Heart left ventricle (tissue), 16 donors: ENCODE measurements around the gene SNX25. TPM values are rescaled to one million over a fixed set of nuclear protein-coding genes. Genes with fewer than 3 reads are reported as not detected.
A peak's percentile ranks its signal among the peaks of the same experiment; 100 is the strongest.
"Not testable (repeated sequence)": the region's sequence is repeated elsewhere in the genome, so short reads cannot be mapped to it uniquely, and the experiment has no call there.

Experiments
- ATAC-seq, 4 donors: fragments of 200-7000 bp; cut with Tn5 transposase; one replicate each; pipeline ENCODE4 v1.9.1; 2020 to 2022; ENCODE audit warnings: moderate library complexity in 4 of 4, mild to moderate bottlenecking in 3 of 4, moderate number of reproducible peaks in 1 of 4
- DNase-seq, 5 donors: peaks; one replicate each; pipeline ENCODE4 v3.0.0-alpha.2; 2020
- H3K27ac ChIP-seq, 12 donors: fragments of 200-600 bp; sonication (generic) in 4 of 12; one replicate each; pipeline versions ENCODE4 v1.5.0 to v1.8.0; 2016 to 2022; ENCODE audit warnings: mild to moderate bottlenecking in 2 of 12
- H3K27me3 ChIP-seq, 9 donors: fragments of 200-600 bp; sonication (generic) in 2 of 9; one replicate each; pipeline versions ENCODE4 v1.5.1 to v1.8.0; 2016 to 2022; ENCODE audit warnings: mild to moderate bottlenecking in 3 of 9
- H3K36me3 ChIP-seq, 9 donors: fragments of 200-600 bp; sonication (generic) in 2 of 9; one replicate each; pipeline versions ENCODE4 v1.5.0 to v1.8.0; 2018 to 2022; ENCODE audit warnings: mild to moderate bottlenecking in 2 of 9
- H3K4me1 ChIP-seq, 12 donors: fragments of 200-600 bp; sonication (generic) in 4 of 12; one replicate each; pipeline versions ENCODE4 v1.5.0 to v1.8.0; 2016 to 2022; ENCODE audit warnings: mild to moderate bottlenecking in 3 of 12
- H3K4me3 ChIP-seq, 12 donors: fragments of 200-600 bp; sonication (generic) in 4 of 12; one replicate each; pipeline versions ENCODE4 v1.5.0 to v1.8.0; 2017 to 2022; ENCODE audit warnings: mild to moderate bottlenecking in 9 of 12, moderate library complexity in 4 of 12
- H3K9me3 ChIP-seq, 12 donors: fragments of 200-600 bp; sonication (generic) in 4 of 12; one replicate each; pipeline versions ENCODE4 v1.5.0 to v1.8.0; 2016 to 2022; ENCODE audit warnings: mild to moderate bottlenecking in 1 of 12
- POLR2A ChIP-seq, 2 donors: fragments of 450-650 bp; IDR thresholded peaks; one replicate each; pipeline ENCODE4 v1.6.1; 2017; ENCODE audit warnings: antibody characterized with exemption in 2 of 2, mild to moderate bottlenecking in 2 of 2, moderate library complexity in 2 of 2
- WGBS, 4 donors: extraction: QIAGEN DNeasy Blood & Tissue Kit in 2 of 4; methylation state at CpG; one replicate each; pipeline versions ENCODE4 v1.1.5 to v1.1.7; 2013 to 2018; 5-methylcytosine and 5-hydroxymethylcytosine counted together
- intact Hi-C, 10 donors: fragments of 100-400 bp; cut with DNase I; formaldehyde crosslinking; loops; one replicate each; pipeline versions ENCODE4 v1.11.1 to v1.14.2; 2022
- polyA plus RNA-seq, 2 donors: library from polyadenylated mRNA; stranded (reverse); fragments of 200-250 nt; gene quantifications; one replicate each; pipeline ENCODE4 v1.2.3, GENCODE V29; 2013
- total RNA-seq, 9 donors: library from RNA; depleted of rRNA in 2 of 9; stranded (reverse); fragments of >200 nt in 2 of 9; fragmentation: NEBNext Ultra II Directional in 3 of 9; extraction: Animal tissue kit (Norgen Biotek cat#: 25700) in 3 of 9; gene quantifications; one replicate each; pipeline versions ENCODE4 v1.1.0 to v1.2.4, GENCODE V29; 2016 to 2023
- TF ChIP-seq, protein P1 (sequence below), 12 donors: fragments of 200-600 bp; sonication (generic) in 4 of 12; IDR thresholded peaks; one replicate each; pipeline versions ENCODE4 v1.5.0 to v1.8.0; 2018 to 2022; ENCODE audit warnings: antibody characterized with exemption in 12 of 12, mild to moderate bottlenecking in 5 of 12
- donor health status: ischemic (EF 13 %, LVEDD 7.1; RV severe dilation, severe dysfunction).
- donor health status: healthy with polysubstance abuse.
- donor health status: DM: no; HTN: yes; CAD: no.
- donor health status: DM: no; HTN: no; CAD: no.
- donor health status: ischemic (EF 25% LVEDD 6.9; RV normal size, moderate dysfunction).
- donor health status: ischemic (EF 25% LVEDD 5.7; RV mildly dilated, moderate dysfunction).
- donor health status: healthy.
- donor health status: DM: yes; HTN: yes; CAD: no.
- donor health status: ischemic (EF 35%, LVEDD 5.7; RV mildly dilated, moderate dysfunction).
- donor health status: nonischemic (EF 11% LVEDD 7.7; RV severe dilation, severe dysfunction).
- donor health status: DM: yes; HTN: yes; CAD: no.
- donor health status: PGD.
- donor health status: ischemic (EF 29% LVEDD 5.4; RV normal size, mild dysfunction).
- donor health status: nonischemic (EF 23%, LVEDD 6.1; RV moderate dilation, normal function).

Gene SNX25
- total and polyA plus RNA-seq, 11 donors = 3.1 to 12.4 (median 10.1) TPM

DNA sequence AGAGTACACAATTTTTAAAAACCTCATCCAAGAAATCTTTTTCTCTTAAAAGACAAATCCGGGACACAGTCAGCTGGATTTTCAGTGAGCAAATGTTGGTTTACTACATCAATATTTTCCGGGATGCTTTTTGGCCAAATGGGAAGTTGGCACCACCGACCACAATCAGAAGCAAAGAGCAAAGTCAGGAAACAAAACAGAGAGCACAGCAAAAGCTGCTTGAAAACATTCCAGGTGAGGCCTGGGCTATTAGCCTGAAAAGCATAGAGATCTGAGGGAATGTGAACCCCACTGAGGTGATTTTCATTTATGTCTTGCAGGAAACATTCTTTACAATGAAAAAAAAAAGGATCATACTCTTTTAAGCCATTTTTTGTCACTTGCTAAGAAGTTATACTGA is 152.5 kb downstream of the SNX25 start:
- WGBS, 4 donors = 82 to 91% (median 88%) methylated on average over 3 of the region's 3 CpGs
- H3K36me3 ChIP-seq = peaks cover 0 to 52% (median 0%) of the 10 kb centered on the region in 9 donors

DNA sequence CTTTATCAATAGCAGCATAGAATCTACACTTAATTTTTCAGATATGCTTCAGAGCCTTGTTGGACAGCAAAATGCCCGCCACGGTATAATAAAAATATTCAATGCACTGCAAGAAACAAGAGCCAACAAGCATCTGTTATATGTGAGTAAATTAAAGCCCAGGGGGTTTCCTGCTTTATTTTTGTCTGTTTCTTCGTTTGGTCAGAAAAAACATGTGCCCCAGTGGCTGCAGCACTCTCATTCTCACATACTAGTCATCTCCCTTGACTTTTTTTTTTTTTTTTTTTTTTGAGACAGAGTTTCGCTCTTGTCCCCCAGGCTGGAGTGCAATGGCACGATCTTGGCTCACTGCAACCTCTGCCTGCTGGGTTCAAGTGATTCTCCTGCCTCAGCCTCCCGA is 153.2 kb downstream of the SNX25 start:
- ATAC-seq, intact Hi-C loops, DNase-seq, H3K4me1 ChIP-seq, H3K9me3 ChIP-seq, H3K27me3 ChIP-seq, H3K4me3 ChIP-seq: not testable (repeated sequence)
- peak overlapping the region in 2 of 12 donors; percentile 36 to 39 for H3K27ac ChIP-seq
- 74 to 84% (median 79%) methylated on average over 6 of the region's 6 CpGs for WGBS, 4 donors
- H3K36me3 ChIP-seq = peaks cover 0 to 47% (median 0%) of the 10 kb centered on the region in 9 donors

More for the DNA sequence above, 152.5 kb downstream of the SNX25 start:
- intact Hi-C loops = no loop called here
- Histone ChIP-seq H3K4me3 (no peak overlapping the region), H3K27me3 (no peaks in the 10 kb centered on the region), H3K27ac (no peak overlapping the region), H3K4me1 (no peaks in the 10 kb centered on the region), H3K9me3 (no peaks in the 10 kb centered on the region)
- no peak for ATAC-seq
- no peak for TF ChIP-seq POLR2A (IDR thresholded peaks at IDR 0.05)
- TF ChIP-seq, protein P1, sequence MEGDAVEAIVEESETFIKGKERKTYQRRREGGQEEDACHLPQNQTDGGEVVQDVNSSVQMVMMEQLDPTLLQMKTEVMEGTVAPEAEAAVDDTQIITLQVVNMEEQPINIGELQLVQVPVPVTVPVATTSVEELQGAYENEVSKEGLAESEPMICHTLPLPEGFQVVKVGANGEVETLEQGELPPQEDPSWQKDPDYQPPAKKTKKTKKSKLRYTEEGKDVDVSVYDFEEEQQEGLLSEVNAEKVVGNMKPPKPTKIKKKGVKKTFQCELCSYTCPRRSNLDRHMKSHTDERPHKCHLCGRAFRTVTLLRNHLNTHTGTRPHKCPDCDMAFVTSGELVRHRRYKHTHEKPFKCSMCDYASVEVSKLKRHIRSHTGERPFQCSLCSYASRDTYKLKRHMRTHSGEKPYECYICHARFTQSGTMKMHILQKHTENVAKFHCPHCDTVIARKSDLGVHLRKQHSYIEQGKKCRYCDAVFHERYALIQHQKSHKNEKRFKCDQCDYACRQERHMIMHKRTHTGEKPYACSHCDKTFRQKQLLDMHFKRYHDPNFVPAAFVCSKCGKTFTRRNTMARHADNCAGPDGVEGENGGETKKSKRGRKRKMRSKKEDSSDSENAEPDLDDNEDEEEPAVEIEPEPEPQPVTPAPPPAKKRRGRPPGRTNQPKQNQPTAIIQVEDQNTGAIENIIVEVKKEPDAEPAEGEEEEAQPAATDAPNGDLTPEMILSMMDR (IDR thresholded peaks at IDR 0.05) = no peak
- no peak for DNase-seq

DNA sequence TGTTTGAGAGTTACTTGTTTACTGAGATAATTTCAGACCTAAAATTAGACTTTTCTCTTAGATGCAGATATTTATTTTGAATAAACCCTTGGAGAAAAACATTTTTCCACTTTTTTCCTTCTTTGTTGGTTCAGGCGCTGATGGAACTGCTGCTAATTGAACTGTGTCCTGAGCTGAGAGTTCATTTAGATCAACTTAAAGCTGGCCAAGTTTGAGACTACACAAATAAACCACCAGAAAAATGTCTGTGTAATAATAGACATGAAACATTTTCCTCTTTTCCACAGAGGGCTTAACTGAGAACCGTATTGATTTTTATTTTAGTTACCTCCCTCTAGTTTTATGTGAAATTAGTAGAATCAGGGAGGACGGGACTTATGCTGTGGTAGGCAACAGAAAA is 153.9 kb downstream of the SNX25 start:
- Histone ChIP-seq H3K9me3 (no peaks in the 10 kb centered on the region), H3K36me3 (peaks cover 0 to 40% (median 0%) of the 10 kb centered on the region in 9 donors)

DNA sequence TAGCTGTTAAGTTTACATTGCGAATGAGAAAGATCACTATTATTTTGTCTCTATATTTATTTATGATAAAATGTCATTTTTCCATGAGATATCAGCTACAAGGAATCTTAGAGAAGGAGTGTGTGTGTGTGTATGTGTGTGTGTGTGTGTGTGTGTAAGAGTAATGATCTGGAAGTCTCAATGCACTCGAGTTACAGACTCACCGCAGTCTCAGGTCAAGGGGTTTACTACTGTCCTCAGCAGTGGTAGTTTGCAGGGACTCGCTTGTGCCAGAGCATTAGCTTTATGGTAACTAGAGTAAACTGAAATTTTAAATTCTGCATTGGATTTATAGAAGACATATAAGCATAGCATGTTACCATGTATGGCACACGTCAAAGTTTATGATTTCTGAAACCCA is 155.5 kb downstream of the SNX25 start:
- TF ChIP-seq POLR2A (IDR thresholded peaks at IDR 0.05) = no peak
- TF ChIP-seq, protein P1 (IDR thresholded peaks at IDR 0.05) = no peak
- peaks cover 0 to 31% (median 0%) of the 10 kb centered on the region in 9 donors for H3K36me3 ChIP-seq
- no peaks in the 10 kb centered on the region for H3K27me3 ChIP-seq
- DNase-seq (no peak), ATAC-seq (no peak)
- no peaks in the 10 kb centered on the region for H3K9me3 ChIP-seq
- no peak overlapping the region for H3K4me3 ChIP-seq
- H3K27ac ChIP-seq = no peak overlapping the region
- H3K4me1 ChIP-seq = no peaks in the 10 kb centered on the region
- WGBS, 4 donors = 95 to 98% (median 96%) methylated on average over 5 of the region's 5 CpGs
- intact Hi-C loops = no loop called here

More for the DNA sequence above, 153.9 kb downstream of the SNX25 start:
- no peak for ATAC-seq
- DNase-seq = no peak
- H3K27ac ChIP-seq = peak overlapping the region in 2 of 12 donors; percentile 36 to 39
- H3K27me3 ChIP-seq = no peaks in the 10 kb centered on the region
- intact Hi-C loops = no loop called here
- no peak overlapping the region for H3K4me3 ChIP-seq
- 80 to 88% (median 83%) methylated on average over 3 of the region's 3 CpGs for WGBS, 4 donors
- TF ChIP-seq POLR2A (IDR thresholded peaks at IDR 0.05) = no peak
- TF ChIP-seq, protein P1 (IDR thresholded peaks at IDR 0.05) = no peak
- H3K4me1 ChIP-seq = no peaks in the 10 kb centered on the region

DNA sequence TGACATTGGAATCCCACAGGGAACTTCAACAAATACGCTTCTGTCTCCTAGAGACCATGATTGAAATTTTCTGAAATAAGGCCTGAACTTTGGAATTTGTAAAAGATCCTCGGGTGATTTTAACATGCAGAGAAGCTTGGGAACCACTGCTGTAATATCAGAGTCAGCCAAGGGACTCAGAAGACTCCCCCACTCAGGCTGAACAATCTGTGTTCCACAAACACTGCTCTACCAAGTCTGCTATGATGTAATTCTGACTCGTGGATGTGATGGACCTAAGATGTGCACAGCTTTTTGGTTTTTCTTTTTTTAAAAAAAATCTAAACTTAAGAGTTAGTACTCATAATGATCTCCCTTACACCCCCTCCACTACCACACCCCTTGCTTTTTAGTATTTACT is 160.3 kb downstream of the SNX25 start:
- TF ChIP-seq, protein P1 (IDR thresholded peaks at IDR 0.05) = no peak
- TF ChIP-seq POLR2A (IDR thresholded peaks at IDR 0.05) = no peak
- Histone ChIP-seq H3K36me3 (peaks cover 0 to 50% (median 18%) of the 10 kb centered on the region in 9 donors), H3K4me1 (peaks cover 0 to 7% (median 0%) of the 10 kb centered on the region in 12 donors), H3K27ac (no peak overlapping the region), H3K27me3 (no peaks in the 10 kb centered on the region), H3K9me3 (no peaks in the 10 kb centered on the region), H3K4me3 (no peak overlapping the region)
- intact Hi-C loops = loop anchor here in 1 of 10 donors (5.0 kb wide), 1 partner anchor 32 kb away; no protein-coding TSS in a partner anchor
- WGBS, 4 donors = 73 to 86% (median 83%) methylated on average over 3 of the region's 3 CpGs
- ATAC-seq = no peak
- DNase-seq = no peak
